Stomach (tissue), 4 donors: ENCODE results near the gene OR13C3.
"Not testable (repeated sequence)": the region's sequence is repeated elsewhere in the genome, so short reads cannot be mapped to it uniquely, and the experiment has no call there.

ENCODE experiments used
- CTCF ChIP-seq, 7 experiments: fragments of 450-650 bp in 4 of 7; fragments of 200-600 bp in 3 of 7; sonication (generic) in 3 of 7; IDR thresholded peaks; one replicate each; pipeline ENCODE4 v1.5.1; 2016 to 2019; ENCODE audit warnings: antibody characterized with exemption in 7 of 7, control low read depth in 2 of 7, mild to moderate bottlenecking in 1 of 7
- EP300 ChIP-seq: sonication (generic); formaldehyde crosslinking; IDR thresholded peaks from one replicate; pipeline ENCODE4 v1.6.1; 2017; ENCODE audit warnings: antibody characterized with exemption
- POLR2A ChIP-seq, 4 donors: fragments of 450-650 bp; IDR thresholded peaks; one replicate each; pipeline ENCODE4 v1.6.1; 2016; ENCODE audit warnings: antibody characterized with exemption in 4 of 4, control low read depth in 2 of 4, mild to moderate bottlenecking in 1 of 4, moderate library complexity in 1 of 4
- POLR2AphosphoS5 ChIP-seq, 3 donors: sonication (generic); formaldehyde crosslinking; IDR thresholded peaks; one replicate each; pipeline ENCODE4 v1.6.1; 2016; ENCODE audit warnings: antibody characterized with exemption in 3 of 3

DNA sequence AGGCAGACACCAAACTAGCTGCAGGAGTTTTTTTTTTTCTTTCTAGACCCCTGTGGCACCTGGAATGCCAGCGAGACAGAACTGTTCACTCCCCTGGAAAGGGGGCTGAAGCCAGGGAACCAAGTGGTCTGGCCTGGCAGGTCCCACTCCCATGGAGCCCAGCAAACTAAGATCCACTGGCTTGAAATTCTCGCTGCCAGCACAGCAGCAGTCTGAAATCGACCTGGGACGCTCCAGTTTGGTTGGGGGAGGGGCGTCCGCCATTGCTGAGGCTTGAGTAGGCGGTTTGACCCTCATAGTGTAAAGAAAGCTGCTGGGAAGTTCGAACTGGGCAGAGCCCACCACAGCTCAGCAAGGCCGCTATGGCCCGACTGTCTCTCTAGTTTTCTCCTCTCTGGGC lies 16.4 kb downstream of the OR13C3 start:
- not testable (repeated sequence) for TF ChIP-seq CTCF (IDR thresholded peaks at IDR 0.05); POLR2A (IDR thresholded peaks at IDR 0.05); POLR2AphosphoS5 (IDR thresholded peaks at IDR 0.05); EP300
